GM19238 (cell line): ENCODE results near the gene ABLIM1.

Experiments
- DNase-seq: peaks from one replicate; pipeline ENCODE4 v3.0.0; 2011; ENCODE audit warnings: low spot score; ENCODE audit not compliant: insufficient read length

The ABLIM1 gene

DNA sequence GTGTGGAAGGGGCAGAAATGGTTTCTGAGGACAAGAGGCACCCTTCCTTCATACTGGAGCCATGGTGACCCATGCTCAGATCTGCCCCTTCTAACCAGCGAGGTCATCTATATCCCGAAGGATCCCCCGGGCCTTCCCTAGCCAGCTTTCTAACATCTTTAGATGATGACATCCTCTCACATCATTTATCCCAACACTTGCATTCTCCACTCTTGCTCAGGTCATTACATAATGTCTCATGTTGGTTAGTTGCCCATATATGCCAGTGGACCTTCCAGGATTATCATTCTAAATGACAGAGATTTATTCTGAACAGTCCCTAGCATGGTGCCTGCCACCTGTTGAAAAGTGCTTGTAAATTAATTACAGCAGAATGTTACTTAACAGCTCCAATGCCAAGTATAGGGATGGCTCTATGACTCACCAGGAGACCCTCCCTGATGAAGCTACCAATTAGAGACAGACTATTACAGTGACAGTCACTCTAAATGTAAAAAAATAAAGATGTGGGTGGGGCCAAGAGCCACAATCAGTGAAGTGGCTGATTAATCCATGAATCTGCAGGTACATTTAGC is 22.6 kb upstream of the ABLIM1 start:
- DNase-seq = no peak

DNA sequence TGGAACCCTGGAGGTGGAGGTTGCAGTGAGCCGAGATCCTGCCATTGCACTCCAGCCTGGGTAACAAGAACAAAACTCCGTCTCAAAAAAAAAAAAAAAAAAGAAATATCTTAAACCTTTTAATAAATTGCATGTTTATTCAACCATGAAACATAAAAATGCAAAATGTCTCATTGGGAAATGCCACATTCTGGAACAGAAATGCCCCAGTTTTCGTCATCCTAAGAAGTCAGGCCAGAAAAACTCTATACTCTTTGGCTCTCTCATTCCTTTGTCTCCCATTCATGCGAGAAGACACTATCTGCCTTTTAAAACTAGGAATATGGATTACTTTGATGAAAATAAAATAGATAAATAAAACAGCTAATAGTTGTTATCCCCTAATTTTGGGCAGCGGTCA is 21.5 kb upstream of the ABLIM1 start:
- no peak for DNase-seq

DNA sequence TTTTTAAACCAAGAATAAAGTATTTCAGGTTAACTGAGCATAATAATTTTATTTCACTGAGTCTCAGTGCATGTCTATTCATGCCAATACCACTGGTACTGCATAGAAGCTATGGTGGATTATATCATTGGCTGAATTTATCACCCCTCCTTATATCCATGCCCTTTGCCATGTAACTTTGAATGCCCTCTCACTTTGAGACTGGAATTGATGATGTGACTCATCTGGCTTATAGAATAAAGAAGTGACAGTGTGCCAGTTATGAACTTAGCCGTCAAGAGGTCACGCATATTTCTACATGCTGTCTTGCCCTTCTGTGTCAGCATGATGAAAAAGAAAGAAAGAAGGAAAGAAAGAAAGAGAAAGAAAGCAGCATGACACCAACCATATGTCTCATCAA is 20.7 kb upstream of the ABLIM1 start:
- DNase-seq = no peak

DNA sequence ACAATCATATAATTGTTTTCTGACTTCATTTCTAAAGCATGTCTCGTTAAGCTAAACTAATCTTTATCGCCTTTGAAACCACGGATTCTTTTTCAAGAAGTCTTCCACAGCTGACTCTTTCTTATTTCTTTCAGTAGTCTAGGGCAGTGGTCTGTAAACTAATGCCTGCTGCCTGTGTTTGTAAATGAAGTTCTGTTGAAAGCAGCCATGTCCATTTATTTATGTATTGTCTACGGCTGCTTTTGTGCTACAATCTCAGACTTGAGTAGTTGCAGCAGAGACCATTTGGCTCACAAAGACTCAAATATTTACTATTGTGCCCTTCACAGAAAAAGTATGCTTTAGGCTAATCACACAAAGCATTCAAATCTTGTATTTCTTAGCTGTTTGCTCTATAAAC is 20.3 kb upstream of the ABLIM1 start:
- no peak for DNase-seq

DNA sequence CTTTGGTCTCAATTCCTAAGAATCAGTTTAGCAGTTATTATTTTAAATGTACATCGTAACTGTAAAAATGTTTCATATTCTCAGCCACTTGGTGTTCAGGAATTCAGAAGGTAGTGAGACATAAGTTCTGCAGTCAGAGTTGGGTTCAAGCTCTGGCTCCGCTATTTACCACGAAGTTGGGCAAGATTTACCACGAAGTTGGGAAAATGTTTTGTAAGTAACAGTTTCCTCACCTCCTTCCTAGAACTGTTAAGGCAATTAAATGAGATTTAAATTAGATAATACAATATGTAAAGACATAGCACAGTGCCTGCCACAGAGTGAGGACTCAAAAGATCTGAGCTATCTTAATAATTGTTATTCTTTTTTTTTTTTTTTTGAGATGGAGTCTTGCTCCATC is 16.3 kb upstream of the ABLIM1 start:
- DNase-seq = no peak

DNA sequence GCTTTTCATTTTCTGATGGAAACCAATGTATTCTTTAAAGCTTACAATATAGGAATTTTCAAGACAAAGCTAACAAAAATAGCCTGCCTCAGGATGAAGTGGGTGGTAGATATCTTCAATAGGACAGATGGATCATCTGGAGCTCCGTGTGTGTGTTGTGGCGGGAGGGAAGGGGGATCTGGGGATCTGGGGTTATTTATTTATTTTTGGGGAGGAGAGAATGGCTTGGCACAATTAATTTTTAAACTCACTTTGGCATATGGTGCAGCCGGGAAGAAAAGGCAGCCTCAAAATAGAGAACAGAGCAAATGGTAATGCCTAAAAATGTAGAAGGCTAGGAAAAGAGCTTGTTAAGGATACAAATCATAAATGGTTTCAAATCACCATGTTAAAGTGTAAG is 11.6 kb upstream of the ABLIM1 start:
- DNase-seq = no peak

DNA sequence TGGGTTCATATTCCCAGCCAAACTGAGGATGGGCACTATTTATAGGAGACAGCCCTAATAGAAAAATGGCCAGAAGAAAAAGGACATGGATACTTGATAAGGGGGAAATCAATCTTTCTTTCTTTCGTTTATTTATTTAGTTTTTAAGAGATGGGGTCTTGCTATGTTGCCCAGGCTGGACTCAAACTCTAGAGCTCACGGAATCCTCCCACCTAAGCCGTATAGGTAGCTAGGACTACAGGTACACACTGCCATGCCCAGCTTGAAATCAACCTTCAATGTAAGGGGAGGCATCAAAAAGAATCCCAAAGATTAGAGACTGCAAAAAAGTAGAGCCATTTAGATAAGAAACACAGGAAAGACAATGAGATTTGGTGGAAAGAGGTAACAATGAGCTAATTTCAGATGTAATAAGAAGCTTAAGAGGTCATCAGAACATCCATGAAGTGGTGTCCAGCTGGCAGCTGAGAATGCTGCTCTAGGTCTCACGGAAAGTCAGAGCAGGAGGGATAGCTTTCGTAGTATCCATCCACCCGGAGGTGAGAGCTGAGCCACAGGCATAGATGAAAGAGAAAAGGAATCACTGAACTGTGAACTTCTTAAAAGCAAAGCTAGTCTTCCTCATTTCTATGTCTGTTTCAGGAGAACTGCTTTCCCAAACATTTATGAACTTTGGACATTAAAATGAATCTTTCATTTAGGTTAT is 10.5 kb upstream of the ABLIM1 start:
- DNase-seq = no peak

DNA sequence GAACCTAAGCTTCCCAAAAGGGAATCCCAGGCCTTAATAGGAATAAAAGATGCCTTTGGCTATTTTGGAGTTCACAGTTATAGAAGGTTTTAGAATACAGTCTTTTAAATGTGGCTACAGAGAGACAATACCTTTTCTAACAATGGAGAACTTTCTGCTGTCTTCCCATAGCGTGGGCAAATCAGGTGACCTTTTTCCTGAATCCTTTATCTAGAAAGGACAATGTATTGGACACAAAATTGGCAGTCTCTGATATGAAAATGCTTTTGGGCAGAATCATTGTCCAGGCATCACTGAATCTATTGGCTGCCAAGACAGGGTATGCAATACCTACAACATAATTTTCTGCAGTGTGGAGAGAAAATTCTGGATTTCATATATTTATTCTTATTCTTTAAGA is 7.8 kb upstream of the ABLIM1 start:
- DNase-seq = no peak

DNA sequence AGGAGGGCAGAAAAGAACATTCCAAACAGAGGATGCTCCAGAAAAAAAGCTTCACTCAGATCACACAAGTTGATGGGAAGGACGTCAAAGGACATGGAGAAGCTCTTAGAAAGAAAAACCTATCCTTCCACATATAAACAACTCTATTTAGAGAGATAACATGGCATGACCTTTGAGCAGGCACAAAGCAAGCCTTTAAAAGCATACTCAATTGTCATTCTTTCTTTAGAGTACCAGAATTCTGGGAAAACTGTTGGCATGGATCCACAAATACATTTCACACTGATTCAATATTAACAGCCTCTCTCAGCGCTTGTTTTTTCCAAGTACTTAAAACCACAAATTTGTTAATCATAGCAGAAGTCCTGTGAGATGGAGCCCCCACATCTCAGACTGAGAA is 7.3 kb upstream of the ABLIM1 start:
- no peak for DNase-seq

DNA sequence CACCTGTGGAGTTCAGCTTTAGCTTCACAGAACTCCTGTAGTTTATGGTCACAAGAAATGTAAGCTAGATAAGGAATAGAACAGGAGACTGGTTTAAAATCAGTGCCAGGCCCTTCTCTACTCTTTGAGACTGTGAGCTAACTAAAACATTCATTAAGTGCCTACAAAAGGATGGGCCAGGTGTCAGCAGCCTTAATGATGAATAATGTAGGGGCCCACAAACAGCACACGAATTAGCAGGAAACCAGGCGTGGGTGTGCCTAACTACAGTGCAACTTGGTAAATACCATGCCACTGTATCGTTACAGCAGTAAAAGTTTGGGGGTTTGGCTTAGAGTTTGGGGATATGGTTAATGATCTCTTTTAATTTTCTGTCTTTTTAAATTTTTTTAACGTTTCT is 6.1 kb upstream of the ABLIM1 start:
- no peak for DNase-seq

DNA sequence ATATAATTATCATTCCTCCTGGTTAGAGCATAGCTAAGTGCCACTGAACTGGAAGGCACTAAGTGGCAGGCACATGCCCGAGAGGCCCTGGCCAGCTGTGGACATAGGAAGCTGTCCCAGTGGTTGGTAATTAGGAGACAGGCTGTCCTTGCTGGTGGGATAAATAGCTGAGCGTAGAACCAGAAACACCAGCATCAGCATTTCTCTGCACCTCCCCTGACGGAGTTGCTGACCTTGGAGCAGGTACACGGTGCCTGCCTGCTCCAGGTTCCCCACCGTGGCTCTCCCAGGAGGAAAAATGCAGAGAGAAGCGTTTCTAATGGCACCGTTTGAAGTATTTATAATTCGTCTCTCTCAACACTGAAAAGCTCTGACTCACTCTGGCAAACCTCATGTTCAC is 5.6 kb upstream of the ABLIM1 start:
- no peak for DNase-seq

DNA sequence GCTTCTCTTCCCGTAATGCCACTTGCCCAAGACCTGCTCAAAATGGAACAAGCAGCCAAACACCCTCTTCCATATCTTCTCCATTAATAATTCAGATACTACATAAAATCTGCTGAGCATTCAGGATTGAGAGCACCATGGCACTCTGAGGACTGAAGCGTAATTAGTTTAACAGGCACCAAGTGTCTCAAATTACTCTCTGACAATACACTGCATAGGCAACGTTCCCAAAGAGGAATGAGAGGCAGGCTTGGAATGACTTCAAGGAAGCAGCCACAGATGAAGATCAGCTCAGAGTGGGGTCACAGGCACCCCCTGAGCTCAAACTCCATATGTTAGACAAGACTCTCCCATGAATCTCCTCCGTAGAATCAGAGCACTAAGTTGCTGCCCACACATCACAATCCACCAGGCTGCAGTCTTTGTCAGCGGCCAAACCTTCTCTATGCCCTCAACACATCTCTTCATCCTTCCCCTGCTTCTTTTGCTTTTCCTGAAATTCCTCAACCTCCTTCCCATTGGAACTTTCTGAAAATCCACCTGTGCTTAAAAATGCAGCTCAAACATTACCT is 4.7 kb upstream of the ABLIM1 start:
- DNase-seq = no peak

DNA sequence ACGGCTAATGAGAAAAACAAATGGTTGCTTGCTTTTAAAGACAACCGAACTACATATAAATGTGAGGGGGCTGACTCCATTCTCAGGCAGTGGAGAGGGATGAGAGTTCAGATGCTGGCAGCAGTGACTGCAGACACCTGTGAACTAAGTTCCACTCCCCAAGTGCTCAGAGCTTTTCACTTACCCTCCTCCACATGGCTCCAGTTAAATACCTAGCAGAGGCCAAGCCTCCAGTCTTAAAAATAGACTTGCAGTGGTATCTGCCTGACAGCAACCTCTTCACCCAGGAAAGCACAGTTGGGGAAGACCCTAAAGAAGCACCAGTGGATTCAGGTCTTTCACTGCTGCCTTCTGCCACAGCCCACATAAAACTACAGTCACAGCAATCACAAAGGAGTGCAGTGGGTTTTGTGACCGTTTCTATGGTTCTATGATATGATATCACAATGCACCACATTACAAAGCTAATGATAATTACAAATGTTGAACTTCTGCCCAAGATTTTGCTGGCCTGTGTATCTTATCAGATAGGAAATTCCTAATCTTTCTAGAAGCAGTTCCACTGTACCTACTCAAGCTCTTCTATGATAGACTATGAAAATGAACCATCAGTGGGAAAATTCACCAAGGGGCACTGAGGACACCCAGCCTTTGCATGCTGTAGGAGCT is 3.3 kb upstream of the ABLIM1 start:
- no peak for DNase-seq

DNA sequence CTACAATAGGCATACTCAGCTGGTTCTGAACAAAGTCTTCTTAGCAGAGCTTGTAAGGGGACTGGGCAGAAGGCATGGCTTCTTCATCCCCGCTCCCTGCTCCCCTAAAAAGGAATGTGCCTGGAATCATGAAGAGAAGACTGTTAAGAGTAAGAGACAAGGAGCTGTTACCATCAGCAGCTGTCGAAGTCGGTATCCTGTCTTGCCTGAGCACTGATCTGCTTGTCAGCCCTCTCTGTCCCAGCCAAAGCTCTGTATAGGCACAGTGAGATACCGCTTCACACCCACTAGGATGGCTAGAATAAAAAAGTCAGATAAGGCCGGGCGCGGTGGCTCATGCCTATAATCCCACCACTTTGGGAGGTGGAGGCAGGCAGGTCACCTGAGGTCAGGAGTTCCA is 2.4 kb downstream of the ABLIM1 start:
- no peak for DNase-seq

DNA sequence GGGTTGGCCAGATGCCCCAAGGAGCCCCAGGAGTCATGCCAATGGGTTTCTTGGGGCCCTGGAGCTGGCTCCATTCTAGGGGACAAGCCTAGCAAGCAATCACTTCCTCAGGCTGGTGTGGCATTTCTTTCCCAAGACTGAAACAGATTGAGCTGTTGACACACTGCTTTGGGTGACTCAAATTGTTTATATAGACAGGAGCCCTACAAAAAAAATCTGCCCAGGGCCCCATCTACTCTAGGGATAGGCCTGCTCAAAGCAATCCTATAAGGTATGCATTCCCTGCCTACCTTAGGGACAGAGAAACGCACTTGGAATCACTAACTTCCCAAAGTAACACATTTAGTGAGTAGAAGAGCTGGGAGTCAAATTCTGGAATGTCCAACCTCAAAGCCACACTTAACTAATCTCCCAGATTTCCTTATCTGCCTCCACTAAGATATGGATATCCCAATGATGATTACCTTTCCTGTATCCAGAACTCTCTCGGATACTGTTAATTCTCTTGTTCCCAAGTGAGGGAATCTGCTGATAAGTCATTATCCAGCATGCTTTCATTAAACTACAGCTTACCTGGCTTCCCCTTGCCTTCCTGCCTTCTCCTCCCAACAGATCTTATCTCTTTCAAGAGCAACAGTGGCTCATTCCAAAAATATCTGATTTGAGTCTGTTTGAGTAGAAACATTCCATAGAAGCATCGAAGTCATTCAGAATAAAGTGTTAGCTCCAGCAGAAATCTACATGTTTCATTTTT is 3.1 kb downstream of the ABLIM1 start:
- DNase-seq = no peak

DNA sequence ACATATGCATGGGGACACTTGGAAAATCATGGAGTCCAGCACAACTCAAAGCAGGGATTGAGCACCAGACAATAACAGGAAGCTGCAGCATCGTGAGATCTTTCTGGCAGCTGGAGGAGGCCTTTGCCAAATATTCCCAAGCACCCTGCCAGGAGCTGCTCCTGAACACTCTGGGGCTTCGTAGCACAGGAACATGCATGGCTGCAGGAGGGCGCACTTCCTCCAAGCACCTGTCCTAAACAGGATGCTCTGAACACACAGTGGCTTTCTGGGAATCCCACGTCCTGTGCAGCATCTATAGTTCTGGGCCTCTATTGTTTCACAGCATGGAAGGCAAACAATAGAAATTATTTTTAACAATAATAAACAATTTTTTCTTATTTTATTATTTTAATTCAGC is 4.1 kb downstream of the ABLIM1 start:
- no peak for DNase-seq

DNA sequence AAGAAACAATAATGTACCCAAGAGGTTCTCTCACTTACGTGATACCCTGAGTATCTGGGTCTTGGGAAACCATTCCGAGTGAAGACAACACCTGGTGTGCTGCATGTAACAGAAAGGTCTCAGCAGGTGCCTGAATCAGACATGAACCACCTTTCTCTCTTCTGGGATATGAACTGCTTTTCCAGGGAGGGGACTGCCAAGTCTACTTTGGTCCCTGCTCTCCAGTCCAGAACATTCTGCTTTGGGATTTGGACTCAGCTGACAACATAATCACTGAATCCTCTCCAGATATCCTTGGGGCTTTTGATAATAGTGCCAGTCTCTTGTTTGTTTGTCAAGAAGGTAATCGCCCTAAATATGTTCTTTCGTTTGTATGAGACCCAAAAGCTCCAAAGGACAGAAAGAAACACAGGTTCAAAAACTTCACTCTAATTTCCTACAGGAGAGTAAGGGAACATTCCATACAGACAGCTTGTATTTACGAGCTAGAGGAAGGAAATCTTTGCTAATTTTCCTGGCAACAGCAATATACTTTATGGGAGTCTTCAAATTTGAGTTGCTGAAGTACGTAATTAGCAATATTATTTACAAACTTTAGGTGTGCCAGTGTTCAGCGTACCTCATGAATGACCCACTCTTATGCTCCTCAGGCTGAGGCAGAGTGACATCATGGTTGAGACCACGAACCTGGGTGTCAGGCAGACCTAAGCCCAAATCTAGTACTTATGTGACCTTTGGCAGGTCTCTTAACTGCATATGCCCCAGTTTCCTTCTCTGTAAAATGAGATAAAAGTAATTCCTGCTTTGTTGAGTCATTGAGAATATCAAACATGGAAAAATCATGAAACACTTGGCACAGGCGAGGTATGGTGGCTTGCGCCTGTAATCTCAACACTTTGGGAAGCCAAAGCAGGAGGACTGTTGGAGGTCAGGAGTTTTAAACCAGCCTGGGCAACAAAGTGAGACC is 5.4 kb downstream of the ABLIM1 start:
- DNase-seq = no peak

DNA sequence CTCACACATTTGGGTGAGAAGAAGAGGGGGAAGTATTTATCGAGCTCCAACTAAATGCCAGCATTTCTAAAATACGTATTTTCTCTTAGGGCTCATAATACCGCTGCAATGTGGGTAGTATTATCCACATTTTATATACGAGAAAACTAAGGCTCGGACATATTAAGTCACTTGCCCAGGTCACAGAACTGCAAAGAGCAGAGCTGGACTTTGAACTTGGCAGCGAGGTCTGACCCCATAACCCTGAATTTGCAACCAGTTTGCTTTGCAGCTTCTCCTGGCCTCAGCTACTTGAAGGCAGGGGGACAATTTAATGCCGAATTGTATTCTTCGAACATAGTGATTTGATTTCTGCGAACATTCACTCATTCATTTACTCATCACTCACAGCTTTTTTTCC is 7.2 kb downstream of the ABLIM1 start:
- DNase-seq = no peak

DNA sequence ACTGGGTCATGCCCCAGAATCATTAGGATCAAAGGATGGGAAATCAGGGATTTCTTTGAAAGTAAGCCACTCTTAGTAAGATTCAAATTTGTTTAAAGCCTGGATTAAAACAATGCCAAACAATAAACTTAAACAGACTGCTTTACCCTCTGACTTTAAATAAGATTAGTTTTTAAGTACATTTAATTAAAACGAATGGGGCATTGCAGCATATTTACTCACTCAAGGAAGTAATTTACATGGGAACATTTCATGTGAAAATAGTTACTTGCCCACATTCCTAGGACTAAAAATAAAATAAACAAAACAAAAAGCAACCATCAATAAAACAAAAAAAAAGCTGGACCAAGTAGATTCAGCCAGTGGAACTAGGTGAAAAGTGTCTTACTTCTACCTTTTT is 7.8 kb downstream of the ABLIM1 start:
- DNase-seq = no peak

DNA sequence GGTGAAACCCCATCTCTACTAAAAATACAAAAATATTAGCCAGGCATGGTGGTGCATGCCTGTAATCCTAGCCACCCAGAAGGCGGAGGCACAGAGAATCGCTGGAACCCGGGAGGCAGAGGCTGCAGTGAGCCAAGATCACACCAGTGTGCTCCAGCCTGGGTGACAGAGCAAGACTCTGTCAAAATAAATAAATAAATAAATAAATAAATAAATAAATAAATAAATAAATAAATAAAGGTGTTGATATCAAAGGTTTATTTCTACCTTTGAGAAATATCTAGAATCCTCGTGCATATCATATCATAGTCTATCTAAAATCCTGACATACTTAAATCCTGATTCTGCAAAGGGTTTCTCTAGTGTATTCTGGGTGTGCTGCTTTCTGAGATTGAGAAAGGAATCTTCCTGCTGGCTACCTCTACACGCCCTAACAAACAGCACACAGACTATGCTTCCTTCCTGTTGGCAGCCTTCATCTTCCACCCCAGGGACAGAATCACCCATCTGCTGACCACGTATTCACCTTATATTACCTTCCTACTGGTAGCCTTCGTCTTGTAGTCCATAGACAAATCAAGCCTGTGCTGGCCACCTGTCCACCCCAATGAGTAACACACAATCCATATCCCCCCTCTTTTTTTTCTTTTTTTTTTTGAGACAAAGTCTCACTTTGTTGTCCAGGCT is 8.7 kb downstream of the ABLIM1 start:
- DNase-seq = no peak
